NT2/D1 (cell line): ENCODE data around the gene MAT2A.

ENCODE experiments used
- YY1 ChIP-seq: IDR thresholded peaks from 2 replicates; pipeline ENCODE4 v1.6.1; 2011; ENCODE audit not compliant: insufficient read length, insufficient read depth
- ZNF274 ChIP-seq: IDR thresholded peaks from 2 replicates; pipeline ENCODE4 v1.6.1; 2011; ENCODE audit warnings: mild to moderate bottlenecking, low read depth, low read length

DNA sequence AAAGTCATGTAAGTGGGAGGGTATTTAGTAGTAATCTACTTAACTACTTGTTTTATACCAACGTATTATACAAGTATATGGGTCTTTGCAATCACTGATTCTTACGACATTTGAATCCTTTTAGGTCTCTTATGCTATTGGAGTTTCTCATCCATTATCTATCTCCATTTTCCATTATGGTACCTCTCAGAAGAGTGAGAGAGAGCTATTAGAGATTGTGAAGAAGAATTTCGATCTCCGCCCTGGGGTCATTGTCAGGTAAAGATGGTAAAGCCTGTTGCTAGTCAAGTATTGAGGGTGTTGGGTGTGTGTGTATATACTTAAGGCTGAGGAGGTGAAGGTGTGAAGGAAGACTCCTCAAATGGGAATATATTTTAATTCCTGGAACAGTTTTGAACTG, 3.8 kb downstream of the MAT2A start:
- TF ChIP-seq ZNF274 (no peak), YY1 (no peak)
